Hypothalamus (tissue), 51 donors: ENCODE results near the gene RSF1.

ENCODE experiments used
- DNase-seq, 51 donors: peaks; one replicate each; lab custom pipeline; 2025; lab: John Stamatoyannopoulos, UW

The RSF1 gene

DNA sequence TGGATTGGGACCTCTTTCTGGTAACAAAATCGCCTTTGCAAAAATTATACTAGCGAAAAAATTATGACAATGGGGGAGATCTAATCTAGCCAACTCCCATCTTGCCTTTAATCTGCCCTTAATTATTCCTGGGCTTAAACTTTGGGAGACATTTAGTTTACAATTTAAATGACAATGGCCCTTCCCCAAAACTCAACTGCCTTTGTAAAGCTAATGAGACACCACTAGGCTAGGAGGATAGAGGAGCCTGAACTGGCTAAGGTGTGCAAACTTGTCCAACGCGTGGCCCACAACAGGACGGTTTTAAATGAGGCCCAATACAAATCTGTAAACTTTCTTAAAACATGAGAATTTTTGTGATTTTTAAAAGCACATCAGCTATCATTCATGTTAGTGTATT lies 67.3 kb downstream of the RSF1 start:
- no peak for DNase-seq

GRCh38 chr11:77752516-77752915 lies 68.0 kb downstream of the RSF1 start:
- DNase-seq: no peak

GRCh38 chr11:77750394-77751156 lies 69.9 kb downstream of the RSF1 start:
- DNase-seq: no peak

DNA sequence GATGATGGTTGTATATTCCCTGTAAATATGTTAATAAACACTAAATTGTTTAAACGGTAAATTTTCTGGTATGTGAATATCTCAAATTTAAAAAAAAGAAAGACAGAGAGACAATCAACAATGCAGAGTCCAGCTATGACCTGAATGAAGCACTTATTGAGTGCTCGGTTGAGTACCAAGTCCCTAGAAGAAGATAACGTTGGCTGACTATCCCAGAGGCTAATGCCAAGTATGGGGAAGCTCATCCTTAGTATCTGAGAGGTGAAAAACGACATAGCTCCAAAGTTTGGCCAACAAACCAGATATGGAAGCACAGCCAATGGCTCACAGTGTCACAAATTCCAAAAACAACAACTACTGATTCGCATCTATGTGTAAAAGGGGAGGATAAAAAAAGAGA lies 71.3 kb downstream of the RSF1 start:
- DNase-seq: no peak

DNA sequence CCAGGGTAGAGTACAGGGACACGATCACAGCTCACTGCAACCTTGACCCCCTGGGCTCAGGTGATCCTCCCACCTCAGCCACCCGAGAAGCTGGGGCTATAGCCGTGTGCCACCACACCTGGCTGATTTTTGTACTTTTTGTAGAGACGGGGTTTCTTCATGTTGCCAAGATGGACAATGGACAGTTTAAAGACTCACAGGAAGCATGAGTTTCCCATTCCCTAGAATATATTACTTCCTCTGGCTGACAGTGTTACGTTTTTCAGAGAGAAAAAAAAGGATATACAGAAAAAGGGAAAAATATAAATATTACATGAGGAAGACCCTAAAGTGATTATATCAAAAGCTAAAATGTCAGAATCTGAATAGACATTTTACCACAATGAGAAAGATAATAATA lies 72.3 kb downstream of the RSF1 start:
- no peak for DNase-seq

DNA sequence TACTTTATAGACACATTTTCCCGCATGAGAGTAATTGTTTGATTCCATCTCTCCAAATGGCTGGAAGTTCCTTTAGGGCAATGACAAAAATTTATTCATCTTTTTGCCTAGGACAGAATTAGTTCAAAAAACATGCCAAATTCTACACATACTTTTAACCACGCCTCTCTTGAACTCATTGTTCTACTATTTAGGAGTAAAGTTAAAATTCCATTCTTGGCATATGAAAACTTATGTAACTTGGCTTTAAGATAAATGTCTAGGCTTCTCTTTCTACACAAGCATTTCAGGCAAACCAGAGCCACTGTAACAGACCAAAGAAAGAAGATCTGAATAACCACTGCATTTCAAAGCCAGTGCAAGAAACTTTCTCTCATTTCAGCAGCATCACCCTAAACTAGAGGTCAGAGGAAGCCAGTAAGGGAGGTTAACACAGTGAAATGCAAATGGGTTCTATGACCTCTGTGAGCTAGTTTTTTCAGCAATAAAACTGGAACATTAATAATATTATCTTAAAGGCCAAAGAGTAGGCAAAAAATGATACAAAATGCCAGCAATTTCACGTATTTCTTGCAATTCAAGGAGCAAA lies 73.0 kb downstream of the RSF1 start:
- DNase-seq: no peak

DNA sequence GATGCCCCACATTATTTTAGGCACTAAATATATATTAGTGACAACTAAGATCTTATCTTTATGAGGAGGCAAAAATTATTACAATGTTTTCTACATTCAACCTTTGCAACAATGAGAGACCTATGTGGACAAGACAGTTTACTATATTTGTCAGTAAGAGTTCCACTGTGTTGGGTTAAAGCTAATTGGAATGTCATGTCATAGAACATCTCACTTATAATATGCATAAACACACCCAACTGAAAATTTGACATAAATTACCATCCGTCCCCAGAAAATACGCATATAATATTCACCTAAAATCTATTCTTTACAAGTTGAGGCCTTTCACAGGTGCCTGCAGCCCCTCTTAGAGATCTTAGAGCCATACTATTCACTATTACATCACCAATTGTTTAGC lies 84.0 kb downstream of the RSF1 start:
- no peak for DNase-seq

DNA sequence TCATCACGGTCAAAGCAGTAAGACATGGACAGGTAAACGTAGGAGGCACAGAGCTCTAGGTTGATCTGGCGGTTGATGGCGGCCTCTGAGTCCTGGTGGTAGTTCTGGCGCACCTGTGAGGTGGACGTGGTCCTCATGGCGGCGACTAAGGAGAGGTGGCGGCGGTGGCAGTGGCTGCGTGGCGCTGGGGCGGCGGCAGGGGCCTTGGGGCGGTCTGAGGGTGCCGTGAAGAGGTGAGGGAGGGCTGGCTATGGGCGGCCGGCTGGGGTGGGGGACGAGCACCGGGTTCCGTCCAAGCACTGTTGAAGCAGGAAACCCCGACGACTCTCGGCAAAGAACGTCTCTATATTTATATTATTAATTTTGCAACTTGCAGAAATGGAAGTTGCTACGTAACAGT lies 85.6 kb downstream of the RSF1 start:
- DNase-seq: no peak

DNA sequence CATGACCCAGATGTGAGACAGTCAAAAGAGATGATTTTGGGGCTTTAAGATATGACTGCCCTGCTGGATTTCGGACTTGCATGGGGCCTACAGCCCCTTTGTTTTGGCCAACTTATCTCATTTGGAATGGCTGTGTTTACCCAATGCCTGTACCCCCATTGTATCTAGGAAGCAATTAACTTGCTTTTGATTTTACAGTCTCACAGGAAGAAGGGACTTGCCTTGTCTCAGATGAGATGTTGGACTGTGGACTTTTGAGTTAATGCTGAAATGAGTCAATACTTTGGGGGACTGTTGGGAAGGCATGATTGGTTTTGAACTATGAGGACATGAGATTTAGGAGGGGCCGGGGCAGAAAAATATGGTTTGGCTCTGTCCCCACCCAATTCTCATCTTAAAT lies 88.4 kb downstream of the RSF1 start:
- DNase-seq: no peak

- DNase-seq: no peak
Observed at GRCh38 chr11:77730789-77731188, 89.7 kb downstream of the RSF1 start.

GRCh38 chr11:77729063-77729462 lies 91.5 kb downstream of the RSF1 start:
- no peak for DNase-seq

DNA sequence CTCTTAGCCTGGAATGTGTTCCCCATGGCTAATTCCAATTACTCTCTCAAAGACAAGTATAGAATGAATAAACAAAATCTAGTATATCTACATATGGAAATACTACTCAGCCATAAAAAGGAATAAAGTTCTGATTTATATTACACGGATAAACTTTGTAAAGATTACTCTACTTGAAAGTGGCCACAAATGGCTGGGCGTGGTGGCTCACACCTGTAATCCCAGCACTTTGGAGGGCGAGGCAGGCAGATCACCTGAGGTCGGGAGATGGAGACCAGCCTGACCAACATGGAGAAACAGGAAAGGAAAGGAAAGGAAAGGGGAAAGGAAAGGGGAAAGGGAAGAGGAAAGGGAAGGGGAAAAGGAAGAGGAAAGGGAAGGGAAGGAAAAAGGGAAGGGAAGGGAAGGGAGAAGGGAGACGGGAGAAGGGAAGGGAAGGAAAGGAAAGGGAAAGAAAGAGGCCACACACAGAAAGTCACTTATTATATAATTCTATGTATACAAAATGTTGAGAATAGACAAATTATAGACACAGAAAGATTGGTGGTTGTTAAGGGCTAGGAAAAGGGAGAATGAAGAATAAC lies 92.2 kb downstream of the RSF1 start:
- DNase-seq: no peak

DNA sequence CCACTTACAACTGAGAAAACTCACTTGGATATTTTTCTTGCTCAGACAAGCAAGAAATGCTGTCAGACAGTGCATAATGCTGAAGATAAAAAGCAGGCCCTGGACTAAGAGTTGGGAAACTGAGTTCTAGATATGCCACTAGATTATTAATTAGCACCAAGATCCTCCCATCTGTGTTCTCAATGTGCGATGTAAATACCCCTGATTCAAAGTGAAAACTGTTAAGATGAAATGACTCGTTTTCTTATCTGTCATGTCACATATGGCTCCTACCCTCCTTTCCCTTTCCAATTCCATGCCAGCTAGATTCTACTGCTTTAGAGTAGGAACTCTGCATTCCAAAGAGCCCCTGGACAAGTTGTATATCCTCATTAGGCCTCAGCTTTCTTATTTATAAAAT lies 94.0 kb downstream of the RSF1 start:
- DNase-seq: no peak

DNA sequence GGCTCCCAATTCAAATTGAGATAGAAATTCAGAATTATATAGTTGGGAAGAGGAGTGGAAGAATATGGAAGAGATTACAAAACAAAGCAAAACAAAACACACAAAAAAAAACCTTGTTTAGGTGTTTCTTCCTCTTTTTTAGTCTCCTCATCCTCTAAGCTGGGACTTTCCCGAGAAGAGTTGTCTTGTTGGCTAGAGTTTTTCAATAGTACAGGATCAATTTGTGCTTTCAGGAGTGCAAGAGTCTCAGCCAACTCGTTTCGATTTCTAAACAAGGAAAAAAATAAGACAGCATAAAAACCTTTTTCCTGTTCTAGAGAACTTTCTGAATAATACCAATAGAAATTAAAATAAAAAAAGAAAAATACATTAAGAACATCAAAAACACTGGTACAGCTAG lies 95.1 kb downstream of the RSF1 start:
- no peak for DNase-seq

DNA sequence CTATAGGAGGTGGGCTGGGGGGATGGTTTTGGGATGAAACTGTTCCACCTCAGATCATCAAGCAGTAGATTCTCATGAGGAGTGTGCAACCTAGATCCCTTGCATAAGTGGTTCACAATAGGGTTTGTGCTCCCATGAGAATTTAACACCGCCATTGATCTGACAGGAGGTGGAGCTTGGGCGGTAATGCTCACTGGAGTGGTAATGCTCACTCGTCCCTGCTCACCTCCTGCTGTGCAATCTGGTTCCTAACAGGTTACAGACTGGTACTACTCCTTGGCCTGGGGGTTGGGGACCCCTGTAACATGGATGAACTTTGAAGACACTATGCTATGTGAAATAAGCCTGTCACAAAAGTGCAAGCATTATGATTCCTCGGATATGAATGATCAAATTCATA lies 95.9 kb downstream of the RSF1 start:
- no peak for DNase-seq

DNA sequence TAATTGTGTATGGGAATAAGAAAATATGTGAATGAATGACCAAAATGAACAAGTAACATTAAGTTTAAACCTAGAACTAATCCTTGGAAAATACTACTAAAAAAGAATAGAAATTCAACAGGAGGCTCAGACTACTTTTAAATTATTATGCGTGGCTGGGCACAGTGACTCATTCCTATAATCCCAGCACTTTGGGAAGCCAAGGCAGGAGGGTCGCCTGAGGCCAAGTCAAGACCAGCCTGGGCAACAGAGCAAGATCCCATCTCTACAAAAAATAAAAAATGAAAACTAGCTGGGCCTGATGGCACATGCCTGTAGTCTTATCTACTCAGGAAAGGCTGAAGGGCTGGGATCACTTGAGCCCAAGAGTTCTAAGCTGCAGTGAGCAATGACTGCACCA lies 97.5 kb downstream of the RSF1 start:
- DNase-seq: no peak

DNA sequence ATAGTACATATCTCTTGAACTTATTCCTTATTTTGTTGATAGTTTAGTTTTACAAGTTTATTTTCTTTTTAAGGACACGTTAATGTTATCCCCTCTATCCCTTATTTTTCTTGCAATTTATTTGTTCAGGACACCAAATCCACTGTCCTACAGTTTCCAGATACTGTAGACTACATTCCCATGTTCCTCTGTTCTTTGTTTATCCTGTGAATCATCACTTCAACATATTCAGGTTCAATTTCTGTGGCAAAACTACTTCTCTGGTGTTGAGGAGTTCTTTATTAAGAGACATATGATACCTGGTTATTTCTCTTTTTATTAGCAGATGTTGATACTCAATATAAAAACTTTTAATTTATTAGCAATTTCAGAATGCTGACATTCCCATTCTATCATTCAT lies 110.2 kb downstream of the RSF1 start:
- DNase-seq: no peak

DNA sequence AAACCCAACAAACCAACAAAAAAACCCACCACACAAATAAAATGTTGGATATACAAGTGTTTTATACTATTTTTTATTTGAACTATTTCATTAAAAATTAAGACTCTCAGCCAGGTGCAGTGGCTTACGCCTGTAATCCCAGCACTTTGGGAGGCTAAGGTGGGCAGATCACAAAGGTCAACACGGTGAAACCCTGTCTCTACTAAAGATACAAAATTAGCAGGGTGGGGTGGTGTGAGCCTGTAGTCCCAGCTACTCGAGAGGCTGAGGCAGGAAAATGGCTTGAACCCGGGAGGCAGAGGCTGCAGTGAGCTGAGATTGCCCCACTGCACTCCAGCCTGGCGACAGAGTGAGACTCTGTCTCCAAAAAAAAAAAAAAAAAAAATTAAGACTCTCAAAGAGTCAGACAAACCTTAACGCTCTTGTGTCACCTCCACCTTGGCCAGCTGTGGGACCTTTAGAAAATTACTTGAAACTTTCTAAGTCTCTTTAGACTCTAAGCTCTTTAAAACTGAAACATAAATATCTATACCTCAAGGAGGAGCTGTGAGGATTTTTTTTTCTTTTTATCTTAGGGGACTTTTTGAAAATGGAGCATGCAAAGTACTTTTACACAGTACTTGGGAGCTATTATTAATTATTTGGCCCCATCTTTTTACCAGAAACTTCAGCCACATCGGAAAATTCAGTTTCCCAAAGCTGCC lies 114.5 kb downstream of the RSF1 start:
- DNase-seq: no peak

- no peak for DNase-seq
Observed at GRCh38 chr11:77705195-77705875, 115.2 kb downstream of the RSF1 start.

DNA sequence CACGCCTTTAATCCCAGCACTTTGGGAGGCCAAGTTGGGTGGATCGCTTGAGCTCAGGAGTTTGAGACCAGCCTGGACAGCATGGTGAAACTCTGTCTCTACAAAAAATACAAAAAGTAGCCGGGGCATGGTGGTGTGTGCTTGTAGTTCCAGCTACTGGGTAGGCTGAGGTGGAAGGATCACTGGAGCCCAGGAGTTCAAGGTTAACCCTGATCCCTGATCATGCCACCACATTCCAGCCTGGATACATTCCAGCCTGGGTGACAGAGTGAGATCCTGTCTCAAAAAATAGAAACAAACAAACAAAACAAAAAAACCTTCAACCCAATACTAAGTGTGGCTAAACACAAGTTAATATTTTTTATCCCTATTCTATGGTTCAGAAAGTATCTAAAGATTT lies 116.5 kb downstream of the RSF1 start:
- DNase-seq: no peak

DNA sequence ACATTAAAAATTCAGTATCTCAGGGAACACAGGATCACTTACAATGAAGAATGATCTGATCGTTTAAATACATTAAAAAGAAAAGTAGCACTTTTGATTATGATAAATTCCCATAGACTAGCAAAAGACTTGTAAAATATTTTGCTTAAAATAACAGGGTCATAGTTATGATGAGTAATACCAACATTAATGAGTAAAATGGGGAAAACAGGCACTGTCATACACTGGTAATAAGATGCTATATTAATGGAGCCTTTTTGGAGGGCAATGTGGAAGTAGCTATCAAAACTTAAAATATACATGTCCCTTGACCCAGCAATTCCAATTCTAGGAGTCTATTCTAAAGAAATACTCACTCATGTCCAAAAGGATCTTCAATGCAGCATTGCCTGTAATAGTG lies 121.1 kb downstream of the RSF1 start:
- DNase-seq: no peak
